Hindlimb muscle (tissue), 1 donor: ENCODE data around the gene TIMP4. TPM values are rescaled to one million over a fixed set of nuclear protein-coding genes. Genes with fewer than 3 reads are reported as not detected.

ENCODE experiments used
- DNase-seq: peaks from one replicate; pipeline ENCODE4 v3.0.0-alpha.2; 2013
- polyA plus RNA-seq: library from polyadenylated mRNA; unstranded; fragments of 120-200 nt; gene quantifications from one replicate; pipeline ENCODE4 v1.2.1, GENCODE V29; 2013; ENCODE audit not compliant: insufficient read length

TIMP4 gene
- polyA plus RNA-seq, 1 donor: 2.1 TPM

DNA sequence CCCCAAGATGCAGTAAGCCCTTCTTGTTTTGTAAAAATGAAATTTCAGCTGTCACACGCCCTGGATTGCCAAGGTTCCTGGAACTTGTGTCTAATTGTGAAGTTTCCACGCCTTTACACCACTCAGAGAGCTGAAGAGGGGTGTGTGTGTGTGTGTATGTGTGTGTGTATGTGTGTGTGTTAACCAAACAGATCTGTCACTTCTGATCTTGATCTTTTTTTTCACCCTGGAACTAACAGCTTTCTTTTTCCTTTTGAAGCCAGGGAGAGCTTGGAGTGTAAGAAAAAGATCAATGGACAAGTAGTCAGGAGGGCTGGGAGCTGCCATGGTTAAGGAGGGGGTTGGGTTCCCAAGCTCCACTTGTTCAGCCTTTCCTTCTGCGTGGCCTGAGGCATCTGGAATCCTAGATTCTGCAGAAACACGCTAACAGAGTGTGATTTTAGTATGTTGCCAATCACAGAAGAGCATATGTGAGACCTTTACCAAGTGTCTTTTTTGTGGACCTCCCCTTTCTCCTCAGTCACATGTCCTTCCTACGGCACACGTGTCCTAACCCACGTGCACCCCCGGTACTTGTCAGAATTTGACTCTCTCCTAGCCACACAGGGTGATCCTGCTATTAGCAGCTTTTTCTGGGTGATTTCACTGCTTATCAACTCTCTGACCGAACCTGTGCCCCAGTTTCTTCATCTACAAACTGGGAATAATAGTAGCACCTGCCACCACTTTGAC, 11.5 kb downstream of the TIMP4 start:
- DNase-seq: no peak

DNA sequence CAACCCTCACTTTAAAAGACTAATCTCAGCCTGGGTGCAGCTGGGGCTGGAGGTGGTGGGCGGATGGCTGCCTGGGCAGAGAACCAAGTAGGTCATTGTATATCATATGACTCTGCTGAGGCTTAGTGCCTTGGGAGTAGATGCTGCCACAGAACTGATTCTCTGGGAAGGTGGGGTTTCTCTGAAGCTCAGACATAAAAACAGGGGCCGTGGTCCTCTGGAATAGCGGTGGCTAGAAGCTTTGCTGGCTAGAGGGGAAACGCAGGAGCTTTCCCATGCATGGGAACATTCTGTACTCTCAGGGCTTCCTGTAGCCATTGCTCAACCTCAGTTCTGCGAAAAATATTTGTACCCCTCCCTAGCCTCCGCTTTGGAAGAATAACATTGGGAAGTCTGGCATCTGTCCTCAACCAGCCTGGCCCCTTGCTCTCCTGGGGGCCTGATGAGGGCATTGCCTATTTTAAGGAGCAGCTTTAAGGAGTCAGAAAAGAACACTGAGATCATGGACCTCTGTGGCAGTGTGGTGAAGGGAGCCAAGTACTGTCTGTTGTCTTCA, 14.7 kb downstream of the TIMP4 start:
- no peak for DNase-seq

DNA sequence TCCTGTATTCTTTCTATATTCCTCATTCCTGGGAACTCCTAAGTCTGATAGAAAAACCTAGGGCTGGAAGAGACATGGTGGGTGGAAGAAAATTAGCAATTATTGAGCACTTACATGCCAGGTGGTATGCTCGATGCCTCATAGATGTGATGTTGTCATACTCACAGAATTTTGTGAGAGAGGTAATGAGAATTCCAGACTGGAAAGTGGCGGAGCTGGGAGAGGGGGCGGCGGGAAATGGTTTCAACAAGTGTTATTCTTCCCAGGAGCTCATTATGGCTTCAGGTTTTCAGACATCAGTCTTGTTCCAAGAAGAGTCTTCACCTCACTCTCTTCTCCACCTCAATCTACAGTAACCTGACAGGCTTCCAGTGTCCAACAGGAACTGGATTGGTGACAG, 16.2 kb downstream of the TIMP4 start:
- no peak for DNase-seq

DNA sequence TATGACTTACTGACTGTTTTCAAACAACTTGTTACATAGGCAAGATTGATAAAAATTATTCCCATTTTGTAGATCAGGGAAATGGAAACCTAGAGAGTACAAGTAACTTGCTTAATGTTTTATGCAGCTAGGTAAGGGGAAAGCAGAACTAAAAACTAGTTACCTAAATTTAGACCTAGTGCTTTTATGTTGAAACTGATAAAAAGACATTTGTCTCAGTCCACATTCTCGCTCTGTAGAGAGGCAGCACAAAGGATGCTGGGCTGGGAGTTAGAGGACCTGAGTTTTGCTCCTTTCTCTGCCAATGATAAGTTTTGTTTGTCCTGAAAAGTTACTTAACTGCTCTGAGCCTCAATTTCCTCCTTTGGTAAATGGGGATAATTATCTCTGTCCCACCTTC, 17.4 kb downstream of the TIMP4 start:
- no peak for DNase-seq

DNA sequence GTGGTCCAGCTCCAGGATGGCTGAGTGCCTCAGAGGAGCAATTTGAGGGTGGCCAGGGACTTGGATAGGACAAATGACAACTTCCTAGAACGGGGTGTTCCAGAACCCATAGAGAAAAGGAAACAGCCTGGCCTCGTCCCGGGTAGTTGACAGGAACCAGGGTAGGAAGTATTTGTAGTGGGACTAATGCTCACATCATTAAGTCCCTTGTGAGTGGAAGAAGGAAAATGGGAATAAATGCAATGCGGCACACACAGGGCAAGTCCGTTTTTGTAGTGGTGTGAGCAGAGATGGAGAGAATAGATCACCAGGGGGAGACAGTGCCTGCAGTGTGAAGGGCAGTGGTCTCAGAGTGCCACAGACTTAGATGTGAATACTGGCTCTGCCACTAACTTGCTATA, 19.6 kb downstream of the TIMP4 start:
- DNase-seq: no peak

DNA sequence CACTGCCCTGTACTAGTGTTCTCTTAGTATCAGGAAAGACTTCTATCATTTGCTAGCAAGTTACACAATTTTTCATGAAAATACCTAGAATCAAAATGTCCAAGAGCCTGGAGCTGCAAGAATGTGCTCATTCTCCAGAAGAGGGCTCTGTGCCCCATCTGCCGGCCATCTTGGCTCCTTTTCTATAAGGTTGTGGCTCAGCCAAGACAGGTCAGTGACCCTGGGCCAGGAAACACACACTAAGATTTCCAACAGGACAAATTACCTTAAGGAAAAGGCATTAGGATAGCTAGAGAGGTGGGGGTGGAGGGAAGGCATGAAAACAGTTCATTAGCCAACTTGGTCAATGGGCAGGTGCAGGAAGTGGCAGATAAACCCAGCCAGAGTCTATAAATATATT, 20.7 kb downstream of the TIMP4 start:
- DNase-seq: no peak

DNA sequence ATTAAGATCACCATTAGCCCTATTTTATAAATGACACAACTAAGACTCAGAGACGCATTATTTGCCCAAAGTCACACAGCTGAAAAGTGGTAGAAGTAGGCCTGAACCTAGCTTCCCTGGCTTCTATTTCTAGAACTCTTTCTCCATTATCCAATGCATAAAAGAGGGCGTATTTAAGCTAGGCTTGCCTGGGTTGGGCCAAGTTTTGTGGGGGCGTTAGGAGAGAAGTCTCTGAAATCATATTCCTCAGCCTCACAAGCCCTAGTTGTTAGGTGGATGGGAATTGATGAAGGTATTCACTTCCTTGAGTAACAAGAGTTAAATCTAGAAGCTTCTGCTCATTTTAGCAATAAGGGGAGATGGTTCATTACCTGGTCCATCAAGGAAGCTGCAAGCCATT, 22.3 kb downstream of the TIMP4 start:
- no peak for DNase-seq

DNA sequence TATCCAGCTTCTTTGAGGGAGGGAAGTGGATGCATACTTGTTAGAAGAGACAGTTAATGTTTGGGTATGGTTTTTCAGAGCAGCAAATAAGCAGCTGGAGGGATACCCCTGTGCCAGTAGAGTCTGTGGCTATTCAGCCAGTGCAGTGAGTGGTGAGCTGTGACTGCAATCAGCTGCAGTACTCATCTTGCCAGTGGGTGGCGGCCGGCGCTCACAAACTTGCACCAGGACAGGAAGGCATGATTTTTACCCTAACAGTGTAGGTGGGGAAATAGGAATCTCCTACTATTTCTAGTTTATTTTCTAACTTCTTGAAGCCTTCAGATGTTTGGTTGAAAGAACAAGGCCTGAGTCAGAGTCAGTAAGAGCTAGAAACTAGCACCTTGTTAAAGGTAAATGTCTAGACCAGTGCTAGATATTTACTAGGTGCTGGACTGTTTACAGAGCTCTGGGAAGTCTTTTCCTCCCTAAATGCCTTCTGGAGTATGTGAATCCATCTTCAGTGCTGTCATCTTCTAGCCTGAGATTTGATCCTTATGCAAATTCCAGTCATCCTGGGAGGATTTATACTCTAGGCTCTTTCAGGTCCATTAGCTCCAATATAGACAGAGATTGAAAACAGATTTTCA, 23.6 kb downstream of the TIMP4 start:
- DNase-seq: no peak

DNA sequence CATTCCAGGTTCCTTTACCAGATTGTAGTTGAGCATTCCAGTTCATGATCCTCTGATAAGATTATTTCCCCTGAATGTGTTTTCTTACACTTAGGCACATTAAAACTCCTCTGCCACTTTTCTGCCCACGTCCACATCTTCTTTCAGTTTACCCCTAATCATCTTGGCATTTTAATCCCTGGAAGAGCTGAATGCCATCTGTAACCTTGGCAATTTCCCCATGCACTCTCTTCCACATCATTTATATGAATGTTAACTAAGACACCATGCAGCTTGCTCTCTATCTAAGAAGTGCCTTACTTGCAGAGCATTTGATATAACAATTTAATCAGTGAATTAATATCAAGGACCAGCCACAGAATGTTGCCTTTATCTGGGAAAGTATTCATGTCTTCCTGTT, 25.8 kb downstream of the TIMP4 start:
- no peak for DNase-seq

DNA sequence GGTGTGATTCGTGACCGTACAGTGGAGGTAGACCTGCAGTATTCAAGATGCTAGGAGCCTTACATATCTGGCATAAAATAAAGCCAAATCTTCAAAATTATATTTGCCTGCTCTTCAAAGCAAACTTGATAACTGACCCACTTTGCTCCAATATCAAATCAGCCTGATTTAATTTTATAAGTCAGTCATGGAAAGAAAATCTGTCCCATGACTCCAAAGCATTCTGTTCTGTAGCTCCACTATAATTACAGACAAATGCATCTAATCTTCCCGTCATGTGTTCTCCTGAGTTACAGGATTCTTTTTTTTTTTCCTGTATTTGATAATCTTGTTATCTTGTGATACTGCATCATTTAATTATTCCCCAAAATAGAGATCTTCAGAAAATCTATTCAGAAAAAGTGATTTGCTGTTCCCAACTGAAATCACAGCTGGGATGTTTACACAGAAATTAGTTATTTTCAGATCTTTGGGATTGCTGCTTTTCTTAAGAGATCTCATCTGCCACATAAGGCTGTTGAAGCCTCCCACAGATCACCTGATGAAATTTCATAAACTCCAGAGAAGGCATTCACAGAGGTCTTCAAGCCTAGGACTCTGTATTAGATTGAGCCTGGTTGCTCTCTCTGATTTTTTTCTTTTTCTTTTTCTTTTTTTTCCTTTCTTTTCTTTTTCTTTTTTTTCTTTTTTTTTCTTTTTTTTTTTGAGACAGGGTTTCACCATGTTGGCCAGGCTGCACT, 27.2 kb downstream of the TIMP4 start:
- no peak for DNase-seq

DNA sequence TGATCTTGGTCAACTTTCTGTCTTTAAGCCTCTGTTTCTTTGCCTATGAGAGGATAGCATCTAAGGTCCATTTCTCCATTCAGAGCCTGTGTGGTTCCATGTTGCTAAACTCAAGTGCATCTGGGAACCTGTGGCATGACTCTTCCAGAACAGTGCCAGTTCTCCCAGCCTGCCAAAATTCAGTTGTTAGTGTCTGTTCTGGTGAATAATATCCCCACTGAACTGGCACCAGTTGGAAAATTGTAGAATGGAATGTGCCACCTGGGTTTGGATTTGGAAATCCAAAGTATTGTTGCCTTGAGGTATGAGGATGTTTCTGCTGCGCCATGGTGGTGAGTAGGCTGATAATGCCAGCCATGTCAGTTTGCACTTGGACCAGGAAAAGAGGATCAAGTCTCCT, 31.3 kb downstream of the TIMP4 start:
- no peak for DNase-seq

DNA sequence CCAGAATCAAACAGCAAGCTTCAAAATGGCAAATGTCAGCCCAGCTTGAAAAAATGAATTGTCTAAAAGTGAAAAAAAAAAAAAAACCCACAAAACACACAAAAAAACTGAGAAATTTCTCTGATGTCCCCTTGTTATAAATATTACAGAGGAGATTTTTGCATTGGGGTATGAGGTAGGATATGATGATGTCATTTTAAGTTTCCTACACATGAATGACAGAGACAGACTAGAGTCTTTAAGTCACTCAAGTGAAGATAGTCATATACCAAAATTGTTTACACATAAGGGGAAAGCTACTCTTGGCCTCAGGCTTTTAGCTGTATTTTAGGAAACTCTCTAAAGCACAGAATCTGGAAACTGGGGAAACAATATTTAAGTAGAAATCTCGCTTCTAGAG, 32.9 kb downstream of the TIMP4 start:
- DNase-seq: no peak

DNA sequence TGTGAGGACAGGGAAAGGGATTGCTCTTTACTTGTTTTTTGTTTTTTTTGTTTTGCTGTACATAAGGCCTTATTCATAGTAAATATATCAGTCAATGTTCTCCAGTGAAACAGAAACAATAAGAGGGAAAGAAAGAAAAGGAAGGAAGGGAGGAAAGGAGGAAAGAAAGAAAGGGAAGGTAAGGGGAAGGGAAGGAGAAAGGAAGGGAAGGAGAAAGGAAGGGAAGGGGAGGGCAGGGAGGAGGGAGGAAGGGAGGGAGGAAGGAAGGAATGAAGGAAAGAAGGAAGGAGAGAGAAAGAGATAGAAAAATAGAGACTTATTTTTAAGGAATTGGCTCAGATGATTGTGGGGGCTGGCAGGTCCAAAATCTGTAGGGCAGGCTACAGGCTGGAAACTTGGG, 37.2 kb downstream of the TIMP4 start:
- DNase-seq: no peak

DNA sequence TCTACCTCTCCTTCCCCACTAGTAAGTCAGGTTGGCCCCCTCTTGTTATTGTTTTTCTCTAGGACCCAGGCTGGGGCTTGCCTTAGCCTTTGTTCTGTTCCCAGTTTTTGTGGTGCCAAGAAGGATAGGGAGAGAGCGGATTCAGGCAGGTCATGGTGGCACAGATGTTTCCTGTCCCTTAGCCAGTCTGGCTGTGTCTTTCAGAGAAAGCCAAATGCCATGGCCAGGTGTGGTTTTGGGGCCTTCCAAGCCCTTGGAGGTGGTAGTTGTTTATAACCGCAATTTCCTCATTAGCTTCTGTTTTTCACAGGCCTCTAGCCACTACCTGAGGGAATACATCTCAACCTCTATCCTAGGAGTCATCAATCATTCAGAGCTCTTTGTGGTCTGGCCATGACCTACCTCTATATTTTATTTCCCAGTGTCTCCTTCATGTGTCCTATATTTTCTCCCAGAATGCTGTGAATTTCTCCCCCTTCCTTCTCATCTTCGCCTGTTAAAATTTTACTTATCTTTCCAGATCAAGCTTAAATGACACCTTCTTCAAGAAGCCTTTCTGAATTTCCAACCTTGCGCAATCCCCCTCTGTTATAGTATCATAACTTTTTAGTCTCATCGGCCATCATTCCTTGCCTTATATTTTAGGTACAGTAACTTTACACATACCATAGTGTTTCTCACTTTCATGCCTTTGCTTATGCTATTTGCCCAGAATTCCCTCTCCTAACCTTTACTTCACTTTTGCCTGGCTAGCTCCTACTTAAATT, 38.2 kb downstream of the TIMP4 start:
- no peak for DNase-seq

DNA sequence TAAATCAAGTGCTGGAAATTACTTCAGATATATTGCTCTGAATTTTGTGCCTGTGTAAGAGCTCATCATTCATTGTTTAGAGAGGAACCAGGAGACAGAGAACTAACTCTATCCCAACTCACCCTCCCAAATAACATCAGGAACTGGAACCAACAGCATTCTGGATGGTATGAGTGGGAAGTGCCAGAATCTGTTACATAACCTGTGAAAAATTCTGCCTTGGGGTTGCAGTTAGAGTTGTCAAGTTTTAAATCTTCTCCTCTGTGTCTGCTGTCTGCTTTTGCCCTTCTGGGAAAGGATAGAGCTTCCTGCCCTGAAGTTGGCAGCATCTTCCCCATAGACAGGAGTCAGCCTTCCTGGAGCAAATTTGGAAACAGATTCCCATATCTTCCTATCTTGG, 41.2 kb downstream of the TIMP4 start:
- DNase-seq: no peak

DNA sequence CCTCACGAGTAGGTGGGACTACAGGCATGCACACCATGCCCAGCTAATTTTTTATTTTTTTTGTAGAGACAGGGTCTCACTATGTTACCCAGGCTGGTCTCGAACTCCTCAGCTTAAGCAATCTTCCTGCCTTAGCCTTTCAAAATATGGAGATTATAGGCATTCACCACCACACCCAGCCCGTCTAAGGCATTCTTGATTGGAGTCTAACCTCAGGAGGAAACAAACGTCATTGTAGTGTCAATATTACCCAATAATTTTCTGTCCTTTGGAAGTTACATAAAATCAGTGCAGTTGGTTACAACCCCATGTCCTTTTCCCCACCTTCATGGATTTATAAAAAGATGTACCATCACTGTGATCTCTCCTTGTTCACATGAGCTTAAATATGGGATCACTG, 41.8 kb downstream of the TIMP4 start:
- DNase-seq: no peak

DNA sequence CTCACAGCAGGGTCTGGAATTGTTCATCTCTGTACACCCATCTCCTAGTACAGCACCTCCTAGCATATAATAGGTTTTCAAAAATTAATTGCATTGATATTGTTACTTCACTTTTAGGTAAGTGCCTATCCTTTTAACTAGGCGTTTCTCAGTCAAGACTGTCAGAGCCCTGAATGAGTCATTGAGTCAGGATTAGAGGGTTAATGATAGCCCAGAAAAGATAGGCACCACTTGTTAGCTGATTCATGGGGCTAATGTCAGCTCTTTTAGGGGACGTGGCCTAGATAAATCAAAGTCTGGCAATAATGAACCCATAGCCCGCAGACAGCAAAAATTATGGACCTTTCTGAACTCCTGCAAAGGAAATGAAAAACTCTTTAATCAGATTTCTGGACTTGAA, 42.9 kb downstream of the TIMP4 start:
- no peak for DNase-seq

DNA sequence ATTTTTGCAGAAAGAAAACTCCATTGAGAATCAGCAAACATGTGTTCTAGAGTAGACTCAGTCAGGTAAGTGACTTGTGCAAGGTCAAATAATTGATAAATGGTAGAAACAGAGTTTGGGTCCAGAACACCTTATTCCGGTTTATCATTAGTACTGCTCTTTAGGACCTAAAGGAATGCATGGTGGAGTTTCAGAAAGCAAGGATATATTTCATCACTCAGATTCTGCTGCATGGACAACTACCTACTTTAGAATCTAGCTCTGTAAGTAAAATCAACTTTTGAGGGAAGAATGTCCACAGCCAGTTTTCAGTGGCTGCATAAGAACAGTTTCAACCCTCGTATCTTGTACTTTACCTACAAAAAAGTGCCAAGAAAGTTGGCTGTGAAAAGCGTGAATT, 43.6 kb downstream of the TIMP4 start:
- DNase-seq: no peak

DNA sequence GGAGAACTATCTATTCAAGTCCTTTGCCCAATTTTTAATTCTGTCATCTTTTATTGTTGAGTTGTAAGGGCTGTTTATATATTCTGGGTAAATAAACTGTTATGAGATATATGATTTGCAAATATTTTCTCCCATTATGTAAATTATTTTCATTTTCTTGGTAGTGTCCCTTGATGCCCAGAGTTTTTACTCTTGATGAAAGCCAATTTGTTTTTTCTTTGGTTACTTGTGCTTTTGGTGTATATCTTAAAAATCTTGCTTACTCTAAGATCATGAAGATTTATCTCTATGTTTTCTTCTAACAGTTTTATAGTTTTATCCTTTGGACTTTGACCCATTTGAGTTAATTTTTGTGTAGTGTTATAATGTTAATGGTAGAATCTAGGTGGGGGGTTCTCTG, 44.5 kb downstream of the TIMP4 start:
- no peak for DNase-seq

DNA sequence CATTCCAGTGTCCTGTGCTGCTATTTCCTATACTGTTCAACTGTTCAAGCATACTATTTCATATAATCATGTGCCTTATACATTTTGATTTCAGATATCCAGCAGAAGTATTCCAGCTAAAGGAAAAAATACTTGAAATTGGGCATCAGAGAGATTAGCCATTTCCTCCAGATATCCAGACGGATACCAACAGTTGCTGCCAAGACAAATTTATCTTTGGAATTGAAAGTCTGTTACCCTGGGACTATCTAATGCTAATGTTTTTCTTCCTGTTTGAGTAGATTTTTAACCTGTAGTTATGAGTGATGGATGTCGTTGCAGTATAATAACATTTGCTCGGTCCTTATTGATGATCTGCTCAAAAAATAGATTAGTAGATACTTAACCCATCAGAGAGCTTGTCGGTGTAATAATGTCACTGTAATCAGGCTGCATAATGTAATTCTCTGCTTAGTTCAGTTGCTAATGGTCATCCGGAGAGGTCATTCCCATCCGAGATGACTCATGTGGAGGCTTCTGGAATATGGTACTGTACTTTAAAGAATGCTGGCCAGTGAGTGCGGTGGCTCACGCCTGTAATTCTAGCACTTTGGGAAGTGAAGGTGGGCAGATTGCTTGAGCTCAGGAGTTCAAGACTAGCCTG, 51.5 kb downstream of the TIMP4 start:
- DNase-seq: no peak
